ENCODE results near the gene ZBTB21. TPM values are rescaled to one million over a fixed set of nuclear protein-coding genes. Genes with fewer than 3 reads are reported as not detected.

The ZBTB21 gene
- total and polyA plus RNA-seq, 10 donors, result 1.9 to 21.7 (median 14.0) TPM

DNA sequence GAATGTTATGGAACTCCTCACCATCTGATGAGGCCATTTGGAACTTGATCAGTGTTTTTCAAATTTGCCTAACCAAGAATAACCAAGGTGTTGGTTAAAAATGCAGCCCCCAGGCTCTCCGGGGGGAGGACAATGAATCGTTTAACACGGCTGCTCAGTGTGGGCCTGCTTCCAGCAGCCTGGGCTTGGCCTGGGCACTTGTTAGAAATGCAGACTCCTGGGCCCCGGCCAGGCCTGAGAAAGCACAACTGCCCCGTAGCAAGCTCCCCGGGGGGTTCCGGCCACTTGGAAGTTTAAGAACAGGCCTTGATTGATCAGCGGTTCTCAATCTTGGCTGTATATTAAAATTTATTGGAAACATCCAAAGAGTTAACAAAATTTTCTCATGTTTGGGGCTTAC, 33.5 kb downstream of the ZBTB21 start:
- H3K27me3 ChIP-seq (replicated peaks in 1 of 7), result no peaks in the 10 kb centered on the region
- intact Hi-C loops (cut with DNase I; ENCODE audit: low total_unique reads), result no loop called here
- 79 to 98% (median 94%) methylated on average over 7 to 8 of the region's 8 CpGs for WGBS, 5 donors
- no peaks in the 10 kb centered on the region for H3K36me3 ChIP-seq
- peaks cover 0 to 14% (median 7%) of the 10 kb centered on the region in 8 donors for H3K9me3 ChIP-seq
- no peak for DNase-seq
- no peak for TF ChIP-seq POLR2AphosphoS5 (IDR thresholded peaks at IDR 0.05)
- TF ChIP-seq CTCF (IDR thresholded peaks at IDR 0.05 in 8 of 11, conservative IDR thresholded peaks at IDR 0.05 in 3 of 11), result no peak
- TF ChIP-seq POLR2A (IDR thresholded peaks at IDR 0.05), result no peak
- H3K27ac ChIP-seq, result no peak overlapping the region
- peaks cover 0 to 18% (median 14%) of the 10 kb centered on the region in 6 donors for H3K4me1 ChIP-seq
- no peak overlapping the region for H3K4me3 ChIP-seq

DNA sequence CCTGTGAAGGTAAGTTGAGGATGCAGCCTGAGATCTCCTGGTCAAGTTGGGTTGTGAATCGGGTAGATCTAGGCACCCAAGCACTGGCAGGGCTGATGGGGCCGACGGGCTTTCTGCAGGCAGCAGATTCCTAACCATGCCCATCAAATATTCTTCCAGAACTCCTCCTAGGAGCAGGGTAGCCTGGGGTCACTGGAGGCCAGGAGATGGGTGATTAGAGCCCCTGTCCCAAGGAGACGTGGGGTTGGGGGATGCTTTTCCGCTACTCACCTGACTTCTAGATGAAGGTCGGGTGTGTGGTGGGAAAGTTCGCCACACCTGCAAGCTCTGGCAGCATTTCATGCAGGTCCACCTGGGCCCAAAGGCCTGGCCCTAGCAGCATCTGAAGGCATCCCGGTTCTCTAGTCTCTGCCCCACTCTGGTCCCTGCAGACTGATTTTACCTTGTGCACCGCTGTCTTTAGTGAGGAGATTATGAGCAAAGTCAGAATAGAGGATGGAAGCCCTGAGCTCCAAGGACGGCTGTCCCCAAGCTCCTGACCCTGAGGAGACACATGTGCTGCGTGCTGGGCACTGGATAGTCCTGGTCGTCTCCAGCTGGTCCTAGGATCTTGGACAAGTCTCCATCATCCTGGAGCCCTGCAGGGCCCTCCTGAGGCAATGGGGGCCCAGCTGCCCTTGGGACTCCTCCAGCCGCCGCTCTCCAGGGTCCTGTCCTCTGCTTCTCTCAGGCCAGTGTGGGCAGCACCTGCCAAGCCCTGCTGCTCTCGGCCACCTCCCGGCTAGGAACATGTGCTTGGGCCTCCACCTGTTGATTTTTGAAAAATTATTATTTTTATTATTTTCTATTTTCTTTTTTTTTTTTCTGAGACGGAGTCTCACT, 34.5 kb downstream of the ZBTB21 start:
- DNase-seq, result peak; percentile 25
- Histone ChIP-seq H3K27me3 (replicated peaks in 1 of 7) (no peaks in the 10 kb centered on the region), H3K36me3 (no peaks in the 10 kb centered on the region), H3K27ac (no peak overlapping the region), H3K9me3 (peaks cover 0 to 14% (median 7%) of the 10 kb centered on the region in 8 donors), H3K4me3 (no peak overlapping the region), H3K4me1 (peaks cover 0 to 25% (median 15%) of the 10 kb centered on the region in 6 donors)
- no peak for TF ChIP-seq POLR2AphosphoS5 (IDR thresholded peaks at IDR 0.05)
- no peak for TF ChIP-seq CTCF (IDR thresholded peaks at IDR 0.05 in 8 of 11, conservative IDR thresholded peaks at IDR 0.05 in 3 of 11)
- no peak for TF ChIP-seq POLR2A (IDR thresholded peaks at IDR 0.05)
- intact Hi-C loops (cut with DNase I; ENCODE audit: low total_unique reads), result no loop called here
- WGBS, 5 donors, result 89 to 97% (median 93%) methylated on average over 15 to 17 of the region's 17 CpGs

- no peaks in the 10 kb centered on the region for H3K36me3 ChIP-seq
- peak overlapping the region in 2 of 8 donors; percentile 55 to 57 for H3K27ac ChIP-seq
- H3K27me3 ChIP-seq (replicated peaks in 1 of 7), result no peaks in the 10 kb centered on the region
- peaks cover 0 to 27% (median 16%) of the 10 kb centered on the region in 6 donors for H3K4me1 ChIP-seq
- TF ChIP-seq CTCF (IDR thresholded peaks at IDR 0.05 in 8 of 11, conservative IDR thresholded peaks at IDR 0.05 in 3 of 11) (no peak), POLR2AphosphoS5 (IDR thresholded peaks at IDR 0.05) (no peak), POLR2A (IDR thresholded peaks at IDR 0.05) (no peak)
- peaks cover 0 to 11% (median 6%) of the 10 kb centered on the region in 8 donors for H3K9me3 ChIP-seq
- no peak overlapping the region for H3K4me3 ChIP-seq
- DNase-seq, result peak; percentile 48
- 82 to 98% (median 88%) methylated on average over 4 of the region's 4 CpGs for WGBS, 5 donors
- intact Hi-C loops (cut with DNase I; ENCODE audit: low total_unique reads), result no loop called here
These were observed 35.5 kb downstream of the ZBTB21 start for GRCh38 chr21:41974752-41975053.

All from spleen (tissue), 11 donors.